GM19324 (cell line): ENCODE data around the gene ZBTB11.
A peak's percentile ranks its signal among the peaks of the same experiment; 100 is the strongest.
"Not testable (repeated sequence)": the region's sequence is repeated elsewhere in the genome, so short reads cannot be mapped to it uniquely, and the experiment has no call there.

ENCODE experiments used
- ATAC-seq: cut with Tn5 transposase; IDR thresholded peaks from one replicate; pipeline ENCODE4 v1.9.1; 2021; ENCODE audit warnings: mild to moderate bottlenecking, moderate library complexity; ENCODE audit not compliant: unreplicated experiment, low FRiP score

ZBTB11 gene

DNA sequence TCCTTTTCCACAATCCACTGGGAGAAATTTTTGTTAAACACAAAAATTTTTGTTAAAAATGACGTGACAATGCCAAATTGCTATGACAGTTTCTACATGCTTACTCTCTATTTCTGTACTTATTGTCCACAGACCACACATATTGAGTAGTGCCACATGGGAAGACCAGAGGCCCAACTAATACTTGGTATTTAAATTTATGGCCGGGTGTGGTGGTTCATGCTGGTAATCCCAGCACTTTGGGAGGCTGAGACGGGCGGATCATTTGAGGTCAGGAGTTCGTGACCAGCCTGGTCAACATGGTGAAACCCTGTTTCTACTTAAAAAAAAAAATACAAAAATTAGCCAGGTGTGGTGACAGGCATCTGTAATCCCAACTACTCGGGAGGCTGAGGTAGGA is 20.3 kb downstream of the ZBTB11 start:
- ATAC-seq: no peak

DNA sequence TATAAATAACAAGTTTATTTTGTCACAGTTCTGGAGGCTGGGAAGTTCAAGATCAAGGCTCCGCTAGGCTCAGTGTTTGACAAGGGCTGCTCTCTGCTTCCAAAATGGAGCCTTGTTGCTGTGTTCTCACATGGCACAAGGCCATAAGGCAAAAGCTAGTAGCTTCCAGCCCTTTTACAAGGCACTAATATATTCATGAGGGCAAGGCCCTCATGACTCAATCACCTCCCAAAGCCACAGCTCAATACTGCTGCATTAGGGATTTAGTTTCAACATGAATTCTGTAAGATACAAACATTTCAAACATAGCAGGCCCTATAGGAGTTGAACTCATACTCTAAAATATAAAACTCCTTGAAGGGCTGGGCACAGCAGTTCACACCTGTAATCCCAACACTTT is 30.2 kb downstream of the ZBTB11 start:
- no peak for ATAC-seq

DNA sequence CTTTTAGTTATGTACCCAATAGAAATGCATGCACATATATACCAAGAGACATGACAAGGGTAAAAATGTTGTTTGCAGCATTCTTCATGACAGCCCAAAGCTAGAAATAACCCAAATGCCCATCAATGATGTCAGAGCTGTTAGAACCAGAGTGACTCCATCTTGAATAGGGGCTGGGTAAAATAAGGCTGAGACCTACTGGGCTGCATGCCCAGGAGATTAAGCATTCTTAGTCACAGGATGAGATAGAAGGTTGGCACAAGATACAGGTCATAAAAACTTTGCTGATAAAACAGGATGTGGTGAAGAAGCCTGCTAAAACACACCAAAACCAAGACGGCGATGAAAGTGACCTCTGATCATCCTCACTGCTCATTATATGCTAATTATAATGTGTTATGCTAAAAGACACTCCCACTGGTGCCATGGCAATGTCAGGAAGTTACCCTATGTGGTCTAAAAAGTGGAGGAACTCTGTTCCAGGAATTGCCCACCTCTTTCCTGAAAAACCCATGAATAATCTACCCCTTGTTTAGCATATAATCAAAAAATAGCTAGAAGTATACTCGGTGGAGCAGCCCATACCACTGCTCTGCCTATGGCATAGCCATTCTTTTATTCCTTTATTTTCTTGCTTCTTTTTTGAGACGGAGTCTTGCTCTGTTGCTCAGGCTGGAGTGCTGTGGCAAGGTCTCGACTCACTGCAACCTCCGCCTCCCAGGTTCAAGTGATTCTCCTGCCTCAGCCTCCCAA is 32.9 kb downstream of the ZBTB11 start:
- ATAC-seq: no peak

DNA sequence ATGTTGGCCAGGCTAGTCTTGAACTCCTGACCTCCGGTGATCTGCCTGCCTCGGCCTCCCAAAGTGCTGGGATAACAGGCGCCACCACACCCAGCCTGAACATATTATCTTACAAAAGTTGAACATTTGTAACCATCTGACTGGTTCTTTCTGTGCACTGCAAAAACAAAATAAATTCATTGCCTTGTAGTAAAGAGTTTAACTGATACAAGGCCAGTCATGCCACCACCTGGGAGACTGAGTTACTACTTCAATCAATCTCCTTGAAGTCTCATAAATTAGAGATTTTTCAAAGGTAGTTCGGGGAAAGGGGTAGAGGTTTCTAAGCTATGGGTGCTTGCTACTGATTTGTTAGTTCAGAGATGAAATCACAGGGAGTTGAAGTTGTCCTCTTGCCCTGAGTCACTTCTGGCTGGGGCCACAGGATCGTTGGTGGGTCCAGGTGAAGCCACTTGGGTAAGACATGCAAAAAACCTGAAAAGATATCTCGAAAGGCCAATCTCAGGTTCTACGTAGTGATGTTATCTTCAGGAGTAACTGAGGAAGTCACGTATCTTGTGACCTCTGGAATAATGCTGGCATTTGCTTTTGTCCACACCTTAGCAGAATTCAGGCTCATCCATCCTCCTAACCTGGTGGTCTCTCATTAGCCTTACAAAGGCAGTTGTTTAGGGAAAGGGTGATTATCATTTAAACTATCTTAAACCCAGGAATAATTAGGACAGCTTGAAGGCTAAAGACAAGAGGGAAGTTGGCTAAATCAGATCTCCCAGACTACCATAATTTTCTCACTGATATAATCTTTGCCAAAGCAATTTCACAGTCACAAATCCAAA is 33.7 kb downstream of the ZBTB11 start:
- no peak for ATAC-seq

DNA sequence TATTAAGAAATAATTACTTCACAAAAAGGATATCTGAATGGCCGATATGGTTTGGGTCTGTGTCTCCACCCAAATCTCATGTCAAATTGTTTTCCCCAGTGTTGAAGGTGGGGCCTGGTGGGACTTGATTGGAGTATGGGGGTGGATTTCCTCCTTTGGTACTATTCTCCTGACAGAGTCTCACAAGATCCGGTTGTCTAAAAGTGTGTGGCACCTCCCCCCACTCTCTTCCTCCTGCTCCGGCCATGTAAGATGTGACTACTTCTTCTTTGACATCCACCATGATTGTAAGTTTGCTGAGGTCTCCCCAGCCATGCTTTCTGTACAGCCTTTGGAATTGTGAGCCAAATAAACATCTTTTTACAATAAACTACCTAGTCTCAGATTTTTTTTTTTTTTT is 34.5 kb downstream of the ZBTB11 start:
- no peak for ATAC-seq

DNA sequence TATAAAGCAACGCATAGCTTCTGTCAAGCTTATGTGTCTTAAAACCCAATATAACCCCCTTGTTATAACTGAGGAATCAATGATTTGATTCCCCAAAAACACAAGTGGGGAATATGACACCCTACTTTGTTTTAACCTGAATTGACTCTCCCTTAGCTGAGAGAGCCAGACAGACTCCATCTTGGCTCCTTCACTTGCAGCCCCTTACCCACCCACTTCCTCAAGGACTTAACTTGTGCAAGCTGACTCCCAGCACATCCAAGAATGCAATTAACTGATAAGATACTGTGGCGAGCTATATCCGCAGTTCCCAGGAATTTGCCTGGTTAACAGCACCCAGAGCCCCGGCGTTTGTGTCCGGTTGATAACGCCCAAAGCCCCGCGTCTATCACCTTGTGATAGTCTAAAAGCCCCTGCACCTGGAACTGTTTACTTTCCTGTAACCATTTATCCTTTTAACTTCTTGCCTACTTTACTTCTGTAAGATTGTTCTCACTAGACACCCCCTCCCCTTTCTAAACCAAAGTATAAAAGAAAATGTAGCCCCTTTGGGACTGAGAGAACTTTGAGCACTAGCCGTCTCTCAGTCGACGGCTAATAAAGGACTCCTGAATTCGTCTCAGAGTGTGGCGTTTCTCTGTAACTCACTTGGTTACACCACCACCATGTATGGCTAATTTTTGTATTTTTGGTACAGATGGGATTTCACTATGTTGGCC is 35.4 kb downstream of the ZBTB11 start:
- not testable (repeated sequence) for ATAC-seq

DNA sequence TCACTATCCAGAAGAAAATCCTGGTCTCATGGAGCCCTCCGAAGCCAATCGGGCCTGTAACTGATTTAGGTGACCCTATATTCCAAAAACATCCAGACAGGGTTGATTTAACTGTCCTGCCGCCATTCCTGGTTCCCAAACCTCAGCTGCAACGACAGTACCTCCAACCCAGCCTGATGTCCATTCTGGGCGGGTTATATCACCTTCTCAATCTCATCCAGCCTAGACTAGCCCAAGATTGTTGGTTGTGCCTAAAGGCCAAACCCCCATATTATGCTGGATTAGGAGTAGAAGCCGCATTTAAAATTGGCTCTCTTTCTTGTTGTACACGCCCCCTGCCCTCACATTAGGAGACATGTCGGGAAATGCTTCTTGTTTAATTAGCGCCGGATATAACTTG is 36.7 kb downstream of the ZBTB11 start:
- ATAC-seq: no peak

DNA sequence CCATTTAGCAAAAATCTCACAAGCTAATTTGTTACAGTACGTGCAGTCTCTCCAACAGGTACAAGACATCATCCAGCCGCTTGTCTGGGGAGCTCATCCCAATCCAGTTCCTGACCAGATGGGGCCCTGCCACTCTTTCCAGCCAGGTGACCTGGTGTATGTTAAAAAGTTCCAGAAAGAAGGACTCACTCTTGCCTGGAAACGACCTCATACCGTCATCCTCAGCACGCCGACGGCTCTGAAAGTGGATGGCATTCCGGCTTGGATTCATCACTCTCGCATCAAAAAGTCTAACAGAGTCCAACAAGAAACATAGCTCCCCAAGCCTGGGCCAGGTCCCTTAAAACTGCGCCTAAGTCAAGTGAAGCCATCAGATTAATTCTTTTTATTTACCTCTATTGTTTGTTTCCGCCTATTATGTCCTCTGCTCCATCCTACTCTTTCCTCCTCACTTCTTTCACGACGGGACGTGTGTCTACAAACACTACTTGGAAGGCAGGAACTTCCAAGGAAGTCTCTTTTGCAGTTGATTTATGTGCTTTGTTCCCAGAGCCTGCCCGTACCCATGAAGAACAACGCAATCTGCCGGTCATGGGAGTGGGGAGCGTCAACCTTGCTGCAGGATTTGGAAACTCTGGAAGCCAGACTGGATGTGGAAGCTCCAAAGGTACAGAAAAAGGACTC is 37.5 kb downstream of the ZBTB11 start:
- no peak for ATAC-seq

DNA sequence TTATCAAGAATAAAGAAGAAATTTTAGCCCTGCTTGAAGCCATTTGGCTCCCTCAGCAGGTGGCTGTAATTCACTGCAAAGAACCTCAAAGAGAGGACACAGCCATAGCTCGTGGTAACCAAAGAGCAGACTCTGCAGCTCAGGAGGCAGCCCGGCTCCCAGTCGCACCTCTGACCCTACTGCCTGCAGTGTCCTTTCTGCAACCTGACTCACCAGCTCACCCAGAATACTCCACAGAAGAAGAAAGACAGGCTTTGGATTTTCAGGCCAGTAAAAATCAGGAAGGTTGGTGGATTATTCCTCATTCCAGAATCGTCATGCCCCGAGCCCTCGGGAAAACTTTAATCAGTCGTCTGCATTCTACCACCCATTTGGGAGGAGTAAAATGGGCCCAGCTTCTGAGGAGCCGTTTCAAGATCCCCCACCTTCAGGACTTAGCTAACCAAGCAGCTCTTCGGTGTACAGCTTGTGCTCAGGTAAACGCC is 38.6 kb downstream of the ZBTB11 start:
- no peak for ATAC-seq

DNA sequence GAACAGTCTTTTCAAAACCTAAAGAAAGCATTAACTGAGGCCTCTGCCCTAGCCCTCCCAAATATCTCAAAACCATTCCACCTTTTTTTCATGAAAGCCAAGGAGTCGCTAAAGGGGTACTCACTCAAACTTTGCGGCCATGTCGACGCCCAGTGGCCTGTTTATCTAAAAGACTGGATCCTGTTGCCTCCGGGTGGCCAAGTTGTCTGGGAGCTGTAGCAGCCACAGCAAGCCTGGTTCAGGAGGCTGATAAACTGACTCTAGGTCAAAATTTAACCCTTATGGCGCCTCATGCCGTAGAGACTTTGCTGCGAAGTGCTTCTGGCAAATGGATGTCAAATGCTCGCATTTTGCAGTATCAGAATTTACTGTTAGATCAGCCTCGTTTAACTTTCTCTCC is 39.5 kb downstream of the ZBTB11 start:
- ATAC-seq: no peak

DNA sequence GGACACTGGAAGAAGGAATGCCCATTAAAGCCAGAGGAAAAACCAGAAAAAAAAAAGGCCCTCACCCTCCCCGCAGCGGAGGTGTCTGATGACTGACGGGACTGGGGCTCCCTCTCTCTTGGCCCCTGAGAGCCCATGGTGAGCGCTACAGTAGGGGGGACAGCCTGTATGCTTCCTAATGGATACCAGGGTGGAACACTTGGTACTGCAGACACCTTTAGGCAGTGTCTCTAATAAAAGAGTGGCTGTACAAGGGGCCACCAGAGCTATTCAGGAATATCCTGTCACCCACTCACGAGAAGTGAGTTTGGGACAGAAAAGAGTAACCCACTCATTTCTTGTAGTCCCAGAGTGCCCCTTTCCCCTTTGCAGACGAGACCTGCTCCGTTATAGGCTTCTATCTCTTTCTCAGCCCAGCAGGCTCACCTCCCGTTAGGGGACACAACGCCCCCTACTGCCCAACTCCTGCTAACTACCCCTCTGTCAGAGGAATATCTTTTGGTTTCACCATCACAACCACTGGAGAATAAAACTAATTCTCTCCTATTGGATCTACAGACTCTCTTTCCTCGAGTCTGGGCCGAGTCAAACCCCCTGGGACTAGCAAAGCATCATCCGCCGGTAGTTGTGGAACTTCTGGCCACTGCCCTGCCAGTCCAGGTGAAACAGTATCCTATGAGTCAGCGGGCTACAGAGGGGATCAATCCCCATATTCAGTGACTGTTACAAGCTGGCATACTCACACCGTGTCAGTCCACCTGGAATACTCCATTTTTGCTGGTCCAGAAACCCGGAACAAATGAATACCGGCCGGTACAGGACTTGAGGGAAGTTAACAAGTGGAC is 40.8 kb downstream of the ZBTB11 start:
- peak; percentile 80 for ATAC-seq

DNA sequence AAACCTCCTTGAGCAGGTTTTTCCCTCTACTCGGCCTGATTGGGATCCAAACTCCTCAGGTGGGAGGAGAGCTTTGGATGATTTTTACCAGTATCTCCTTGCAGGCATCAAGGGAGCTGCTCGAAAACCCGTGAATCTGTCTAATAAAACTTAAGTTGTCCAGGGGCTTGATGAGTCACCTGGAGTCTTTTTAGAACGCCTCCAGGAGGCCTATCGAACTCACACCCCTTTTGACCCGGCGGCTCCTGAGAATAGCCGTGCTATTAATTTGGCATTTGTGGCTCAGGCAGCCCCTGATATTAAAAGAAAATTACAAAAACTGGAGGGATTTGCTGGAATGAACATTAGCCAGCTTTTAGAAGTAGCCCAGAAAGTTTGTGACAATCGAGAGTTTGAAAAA is 41.6 kb downstream of the ZBTB11 start:
- ATAC-seq: no peak

DNA sequence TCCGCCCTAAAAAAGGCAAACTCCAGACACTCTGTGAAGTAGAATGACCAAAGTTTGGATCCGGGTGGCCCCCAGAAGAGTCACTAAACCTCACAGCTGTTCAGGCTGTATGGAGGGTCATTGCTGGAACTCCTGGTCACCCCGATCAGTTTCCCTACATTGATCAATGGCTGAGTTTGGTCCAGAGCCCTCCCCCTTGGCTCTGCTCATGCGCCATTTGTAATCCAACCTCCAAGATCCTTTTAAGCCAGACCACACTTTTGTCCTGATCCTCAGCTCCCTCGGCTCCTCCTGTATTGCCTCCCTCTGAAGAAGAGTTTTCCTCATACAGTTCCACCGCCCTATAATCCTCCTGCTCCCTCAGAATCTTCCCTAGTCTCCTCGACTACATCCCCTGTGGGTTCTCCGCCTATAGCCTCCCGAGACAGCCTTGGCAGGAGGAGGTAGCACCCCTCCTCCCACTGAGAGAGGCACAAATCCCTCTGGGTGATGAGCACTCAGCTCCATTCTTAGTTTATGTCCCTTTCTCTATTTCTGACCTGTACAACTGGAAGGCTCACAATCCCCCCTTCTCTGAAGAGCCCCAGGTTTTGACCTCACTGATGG is 42.2 kb downstream of the ZBTB11 start:
- ATAC-seq: no peak

DNA sequence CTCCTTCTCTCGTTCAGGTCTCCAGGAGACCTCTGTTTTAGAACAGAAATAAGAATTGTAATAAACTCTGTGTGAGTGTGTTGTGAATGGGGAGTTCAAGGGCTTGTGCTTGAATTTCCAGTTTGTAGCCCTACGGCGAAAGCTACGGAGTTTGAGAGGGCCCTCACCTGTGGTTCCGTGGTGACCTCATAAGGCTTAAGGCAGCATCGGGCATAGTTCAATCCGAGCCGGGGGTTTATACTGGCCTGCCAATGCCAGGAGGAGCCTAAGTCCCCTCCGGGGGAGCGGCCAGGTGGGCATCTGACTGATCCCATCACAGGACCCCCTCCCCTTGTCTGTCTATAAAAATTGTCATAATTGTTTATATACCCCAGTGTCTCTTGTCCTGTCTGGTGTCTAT is 43.7 kb downstream of the ZBTB11 start:
- ATAC-seq: no peak

DNA sequence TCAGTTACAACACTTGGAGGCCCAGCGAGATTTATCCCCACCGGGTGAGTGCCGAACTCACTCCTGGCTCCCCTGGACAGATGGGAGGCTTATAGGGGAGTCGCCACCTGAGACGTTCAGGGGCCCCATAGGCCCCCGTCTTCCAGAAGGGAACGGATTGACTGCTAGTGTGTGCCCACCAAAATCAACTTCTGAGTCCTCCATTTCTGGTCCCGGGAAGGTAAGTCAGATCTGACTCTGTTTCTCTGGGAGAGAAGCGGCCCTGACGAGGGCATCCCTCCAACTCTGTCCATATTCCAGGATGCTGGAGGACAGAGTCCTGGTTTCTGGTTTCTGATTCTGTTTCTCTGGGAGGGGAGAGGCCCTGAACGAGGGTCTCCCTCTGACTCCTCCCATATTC is 44.3 kb downstream of the ZBTB11 start:
- no peak for ATAC-seq

DNA sequence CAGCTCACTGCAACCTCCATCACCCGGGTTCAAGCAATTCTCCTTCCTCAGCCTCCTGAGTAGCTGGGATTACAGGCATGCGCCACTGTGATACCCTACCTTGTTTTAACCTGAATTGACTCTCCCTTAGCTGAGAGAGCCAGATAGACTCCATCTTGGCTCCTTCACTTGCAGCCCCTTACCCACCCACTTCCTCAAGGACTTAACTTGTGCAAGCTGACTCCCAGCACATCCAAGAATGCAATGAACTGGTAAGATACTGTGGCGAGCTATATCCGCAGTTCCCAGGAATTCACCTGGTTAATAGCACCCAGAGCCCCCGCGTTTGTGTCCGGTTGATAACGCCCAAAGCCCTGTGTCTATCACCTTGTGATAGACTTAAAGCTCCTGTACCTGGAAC is 45.0 kb downstream of the ZBTB11 start:
- not testable (repeated sequence) for ATAC-seq

DNA sequence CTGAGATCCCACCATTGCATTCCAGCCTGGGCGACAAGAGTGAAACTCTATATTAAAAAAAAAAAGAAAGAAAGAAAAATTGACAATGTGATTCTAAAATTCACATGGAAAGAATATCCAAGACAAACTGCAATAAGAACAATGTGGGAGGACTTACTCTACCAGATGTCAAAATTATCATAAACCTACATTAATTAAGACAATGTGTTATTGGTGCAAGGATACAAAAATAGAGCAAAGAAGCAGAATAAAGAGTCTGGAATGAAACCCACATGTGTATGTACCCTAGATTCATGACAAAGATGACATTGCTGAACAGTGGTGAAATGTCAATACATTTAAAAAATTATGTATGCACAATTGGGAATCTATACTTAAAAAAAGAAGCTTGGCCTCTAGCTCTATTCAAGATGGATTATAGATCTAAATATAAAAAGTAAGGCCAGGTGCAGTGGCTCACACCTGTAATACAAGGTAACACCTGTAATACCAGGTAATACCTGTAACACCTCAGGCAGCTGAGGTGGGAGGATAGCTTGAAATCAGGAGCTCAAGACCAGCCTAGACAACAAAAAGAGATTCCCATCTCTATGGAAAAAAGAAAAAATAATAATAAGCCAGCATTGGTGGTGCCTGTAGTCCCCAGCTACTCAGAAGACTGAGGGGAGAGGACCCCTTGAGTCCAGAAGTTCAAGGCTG is 45.7 kb downstream of the ZBTB11 start:
- ATAC-seq: no peak

DNA sequence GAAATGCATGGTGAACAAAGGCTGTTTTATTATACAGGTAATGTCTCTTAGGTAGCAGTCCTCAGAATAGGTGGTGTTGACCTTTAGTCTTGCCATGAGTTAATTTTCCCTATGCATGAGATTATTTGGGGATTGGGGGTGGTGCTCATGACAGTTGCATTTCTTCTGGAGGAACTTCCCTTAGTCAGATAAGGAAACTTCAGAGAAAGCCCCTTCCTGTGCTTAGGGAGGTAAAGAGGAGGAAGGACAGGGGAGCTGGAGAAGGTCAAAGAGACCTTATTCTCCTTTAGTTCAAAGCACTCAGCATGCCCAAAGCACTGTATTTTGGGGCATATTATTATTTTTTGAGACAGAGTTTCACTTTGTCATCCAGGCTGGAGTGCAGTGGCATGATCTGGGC is 47.7 kb downstream of the ZBTB11 start:
- ATAC-seq: no peak

DNA sequence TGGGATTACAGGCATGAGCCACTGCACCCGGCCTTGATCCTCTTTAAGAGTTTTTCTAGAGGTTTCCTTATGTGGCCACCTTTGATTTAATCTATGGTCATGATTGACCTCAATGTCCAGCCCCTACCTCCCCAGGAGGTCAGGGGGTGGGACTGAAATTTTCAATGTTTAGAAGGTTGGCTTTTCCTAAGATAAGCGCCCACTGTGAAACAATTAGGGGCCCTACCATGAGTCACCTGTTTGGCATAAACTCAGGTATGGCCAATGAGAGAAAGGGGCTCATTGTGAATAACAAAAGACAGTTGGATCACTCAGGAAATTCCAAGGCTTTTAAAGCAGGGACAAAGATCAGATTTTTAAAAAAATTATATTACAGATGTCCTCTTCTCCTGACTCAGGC is 51.1 kb downstream of the ZBTB11 start:
- ATAC-seq: no peak
